ENCODE data around the gene CXCL10.
"Not testable (repeated sequence)": the region's sequence is repeated elsewhere in the genome, so short reads cannot be mapped to it uniquely, and the experiment has no call there.

CXCL10 gene

DNA sequence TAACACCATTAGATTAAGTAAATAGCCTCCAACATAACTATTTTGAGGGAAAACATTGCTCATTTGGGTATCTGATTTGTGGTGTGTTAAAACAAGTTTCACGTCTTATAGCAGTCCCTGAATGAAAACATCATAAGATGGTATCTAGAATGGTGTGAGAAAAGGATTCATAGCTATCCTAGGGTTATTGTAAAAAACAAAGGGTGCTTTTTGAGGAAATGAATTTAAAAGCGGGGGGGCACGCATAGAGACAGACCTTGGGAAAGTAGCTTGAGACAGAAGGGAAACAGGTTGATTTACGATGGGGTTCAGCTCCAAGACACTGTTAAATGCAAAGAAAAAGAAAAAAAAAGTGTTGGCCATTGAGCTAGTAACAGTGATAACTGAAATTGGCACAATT lies 768 bp upstream of the CXCL10 start:
- DNase-seq (ENCODE audit: low read depth), result no peak

DNA sequence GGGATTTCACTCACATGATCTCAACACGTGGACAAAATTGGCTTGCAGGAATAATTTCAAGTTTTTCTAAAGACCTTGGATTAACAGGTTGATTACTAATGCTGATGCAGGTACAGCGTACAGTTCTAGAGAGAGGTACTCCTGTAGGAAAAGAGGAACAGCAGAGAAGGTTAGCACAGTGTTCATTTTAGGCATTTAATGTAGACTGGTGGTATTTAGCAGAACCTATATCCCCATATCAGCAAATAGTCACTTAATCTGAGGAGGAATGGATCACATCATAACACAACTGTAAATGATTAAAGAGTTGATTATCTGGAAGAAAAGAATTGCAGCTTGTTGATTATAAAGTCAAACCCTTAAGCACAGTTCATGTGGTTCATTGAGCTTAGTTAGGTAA lies 620 bp downstream of the CXCL10 start:
- no peak for DNase-seq (ENCODE audit: low read depth)

DNA sequence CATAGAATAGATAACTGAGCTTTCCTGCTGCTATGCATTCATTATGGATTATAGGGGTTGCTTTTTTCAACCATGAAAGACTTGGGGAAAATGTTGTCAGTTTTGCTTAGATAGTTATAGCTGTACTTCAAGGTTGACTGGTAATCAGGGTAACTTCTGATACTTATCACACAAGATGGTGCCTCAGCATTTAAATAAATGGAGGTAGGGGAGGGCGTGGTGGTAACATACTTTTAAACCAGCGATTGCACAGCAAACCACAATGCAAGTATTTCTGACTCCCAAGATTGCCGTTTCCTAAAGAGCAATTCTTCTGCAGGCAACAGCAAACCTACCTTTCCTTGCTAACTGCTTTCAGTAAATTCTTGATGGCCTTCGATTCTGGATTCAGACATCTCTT lies 1.3 kb downstream of the CXCL10 start:
- no peak for DNase-seq (ENCODE audit: low read depth)

DNA sequence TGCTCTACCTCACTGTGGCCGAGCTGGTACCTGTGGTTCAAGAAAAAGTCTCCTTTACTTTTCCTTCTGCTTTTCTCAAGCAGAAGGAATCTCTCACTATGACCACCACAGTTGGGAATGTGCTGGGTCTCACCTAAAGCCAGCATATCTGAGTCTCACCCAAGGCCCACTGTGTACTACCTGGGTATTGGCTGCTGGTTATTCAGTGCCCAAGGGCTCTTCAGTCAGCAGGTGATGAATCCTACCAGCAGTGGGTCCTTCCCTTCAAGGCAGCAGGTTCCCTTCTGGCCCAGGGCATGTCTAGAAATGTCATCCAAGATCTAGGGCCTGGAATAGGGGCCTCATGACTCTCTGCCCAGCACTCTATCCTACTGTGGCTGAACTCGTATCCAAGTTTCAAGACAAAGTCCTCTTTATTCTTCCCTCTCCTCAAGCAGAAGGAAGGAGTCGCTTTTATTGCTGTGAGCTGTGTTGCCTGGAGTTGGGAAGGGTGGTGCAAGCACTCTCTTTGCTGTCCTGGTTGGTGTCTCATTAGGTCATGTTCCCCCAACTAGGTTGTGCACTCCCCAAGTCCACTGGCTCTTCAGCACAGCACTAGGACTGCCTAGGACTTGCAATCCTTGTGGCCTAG lies 6.1 kb downstream of the CXCL10 start:
- DNase-seq (ENCODE audit: low read depth), result no peak

DNA sequence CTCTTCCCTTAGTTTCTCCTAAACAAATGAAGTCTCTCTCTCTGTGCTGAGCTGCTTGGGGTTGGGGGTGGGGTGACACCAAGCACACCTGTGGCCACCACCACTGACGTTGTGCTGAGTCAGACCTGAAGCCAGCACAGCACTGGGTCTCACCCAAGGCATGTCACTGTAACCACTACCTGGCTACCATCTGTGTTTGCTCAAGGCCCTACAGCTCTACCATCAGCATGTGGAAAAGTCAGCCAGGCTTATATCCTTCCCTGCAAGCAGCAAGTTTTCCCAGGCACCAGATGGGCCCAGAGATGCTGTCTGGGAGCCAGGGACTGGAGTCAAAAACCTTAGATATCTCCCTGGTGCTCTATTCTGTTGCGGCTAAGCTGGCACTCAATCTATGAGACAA lies 6.9 kb downstream of the CXCL10 start:
- DNase-seq (ENCODE audit: low read depth), result no peak

DNA sequence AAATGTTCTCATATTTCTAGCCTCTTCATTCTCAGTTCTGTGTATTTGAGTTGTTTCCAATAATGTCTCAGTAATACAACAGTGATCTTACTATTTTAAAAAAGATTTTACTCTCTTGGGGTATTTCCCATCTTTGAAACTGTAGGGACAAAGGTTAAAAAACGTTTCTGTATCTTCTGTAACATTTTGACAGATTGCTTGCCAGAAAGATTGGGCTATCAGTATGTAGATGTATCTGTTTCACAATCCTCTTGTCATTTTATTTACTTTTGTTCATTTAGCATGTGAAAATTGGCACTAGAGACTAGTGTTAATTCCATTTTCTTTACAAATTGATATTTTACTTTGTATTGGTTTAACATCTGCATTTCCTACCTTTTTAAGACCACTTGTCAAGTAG lies 9.8 kb downstream of the CXCL10 start:
- no peak for DNase-seq (ENCODE audit: low read depth)

DNA sequence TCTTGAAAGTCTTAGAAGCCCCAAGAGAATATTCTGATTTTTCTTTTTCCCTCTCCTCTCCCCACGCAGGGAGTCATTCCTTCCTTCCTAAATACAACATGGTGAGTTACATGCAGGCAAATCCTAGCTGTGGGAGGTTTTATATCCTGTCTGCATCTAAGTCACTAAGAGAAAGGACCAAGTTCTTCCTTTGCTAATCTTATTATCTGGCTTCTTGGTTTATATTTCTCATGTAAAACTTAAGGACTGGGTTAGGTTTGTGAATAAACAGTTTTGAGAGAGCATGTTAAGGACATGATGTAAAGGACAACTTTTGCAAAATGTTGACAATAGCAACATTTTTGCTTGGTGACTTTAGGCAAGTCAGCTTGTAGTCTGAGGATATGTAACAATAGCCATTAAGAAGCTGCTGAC lies 10.9 kb downstream of the CXCL10 start:
- no peak for DNase-seq (ENCODE audit: low read depth)

DNA sequence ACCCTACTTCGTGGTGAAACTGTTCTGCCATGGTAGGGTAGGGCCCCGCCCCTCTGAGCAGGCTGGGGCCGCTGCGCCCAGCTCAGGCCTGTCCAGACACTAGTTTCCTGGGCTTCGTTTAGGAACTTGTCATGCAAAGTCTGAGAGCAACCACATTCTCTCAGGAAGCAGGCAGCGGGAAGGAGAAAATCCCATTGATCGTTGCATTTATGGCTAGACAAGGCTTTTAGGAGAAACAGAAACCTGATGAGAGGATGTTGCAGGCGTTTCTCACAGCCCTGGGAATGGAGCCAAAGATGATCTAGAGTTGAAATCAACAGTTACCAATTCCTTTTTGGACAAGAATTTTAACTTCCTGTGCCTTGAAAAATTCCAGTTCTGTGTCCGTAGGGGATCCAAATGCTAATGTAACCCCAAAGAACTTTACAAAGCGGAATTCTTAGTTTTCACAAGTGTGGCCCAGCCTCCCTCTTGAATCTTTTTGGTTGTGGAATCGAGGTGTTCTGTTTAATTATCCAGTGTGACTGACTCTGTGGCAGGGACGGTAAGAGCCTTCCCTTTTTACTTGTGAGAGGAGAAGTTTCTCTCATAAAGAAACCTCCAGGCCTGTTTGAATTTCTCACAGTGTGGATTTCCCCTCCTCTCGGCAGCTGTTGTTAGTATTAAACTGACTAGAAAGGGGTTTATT lies 11.5 kb downstream of the CXCL10 start:
- DNase-seq (ENCODE audit: low read depth), result no peak

DNA sequence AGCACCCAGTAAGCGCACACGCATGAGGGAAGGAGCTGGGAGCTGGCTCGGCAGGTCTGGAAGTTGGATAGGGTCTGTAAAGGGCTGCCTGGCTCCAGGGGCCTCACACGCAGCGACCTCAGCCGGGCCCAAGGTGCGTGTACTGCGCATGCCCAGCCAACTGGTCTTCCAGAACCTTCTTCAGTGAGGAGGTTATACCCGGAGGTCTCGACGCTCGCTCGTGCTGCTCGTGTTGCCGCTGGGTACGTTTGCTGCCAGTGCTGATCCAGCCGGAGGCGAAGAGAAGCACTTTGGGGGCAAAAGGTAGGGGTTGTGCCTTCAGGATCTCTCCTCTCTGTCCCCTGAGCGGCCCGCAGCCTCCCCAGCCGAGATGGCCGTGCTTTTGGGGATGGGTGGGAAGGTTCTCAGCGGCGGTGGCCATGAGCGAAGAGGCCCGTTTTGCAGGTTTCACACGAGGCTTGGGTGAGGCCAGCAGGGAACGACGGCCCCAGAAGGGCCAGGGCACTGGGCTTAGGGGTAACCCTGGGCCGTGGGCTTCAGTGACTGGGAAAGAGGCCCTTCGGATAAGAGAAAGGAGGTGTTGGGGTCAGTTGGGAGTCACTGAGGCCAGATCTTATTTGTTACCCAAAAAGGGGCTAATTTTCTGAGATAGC lies 12.2 kb downstream of the CXCL10 start:
- DNase-seq (ENCODE audit: low read depth), result no peak

DNA sequence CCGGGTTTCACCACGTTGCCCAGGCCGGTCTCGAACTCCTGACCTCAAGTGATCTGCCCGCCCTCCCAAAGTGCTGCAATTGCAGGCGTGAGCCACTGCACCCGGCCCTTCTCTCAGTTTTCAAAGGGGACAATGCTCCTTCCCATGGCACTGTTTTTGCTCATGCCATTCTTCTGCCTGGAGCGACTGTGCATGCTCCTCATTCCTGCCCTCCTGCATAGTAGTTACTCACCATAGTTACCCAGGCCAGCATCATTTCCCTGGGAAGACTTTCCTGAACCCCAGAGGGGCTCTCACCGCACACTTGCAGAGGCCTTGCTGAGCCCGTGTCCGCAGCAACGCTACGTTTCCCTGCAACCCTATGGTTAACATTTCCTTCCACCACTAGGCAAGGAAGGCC lies 12.7 kb downstream of the CXCL10 start:
- DNase-seq (ENCODE audit: low read depth), result no peak

DNA sequence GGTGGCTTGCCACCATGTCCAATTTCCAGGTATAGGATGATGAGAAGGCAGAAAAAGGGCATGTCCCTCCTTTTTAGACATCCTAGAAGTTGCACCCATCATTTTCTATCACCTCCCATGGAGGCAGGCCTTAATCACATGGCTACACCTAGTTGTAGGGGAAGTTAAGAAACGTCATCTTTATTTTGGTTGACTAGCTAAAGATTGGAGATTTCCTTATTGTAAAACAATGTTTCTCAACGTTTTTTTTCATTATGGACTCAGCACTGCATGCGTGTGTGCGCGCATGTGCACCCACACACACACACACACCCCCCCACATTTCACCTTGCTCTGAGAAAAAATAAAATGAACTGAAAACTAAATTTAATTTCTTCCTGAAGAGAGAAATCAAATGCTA lies 14.0 kb downstream of the CXCL10 start:
- no peak for DNase-seq (ENCODE audit: low read depth)

DNA sequence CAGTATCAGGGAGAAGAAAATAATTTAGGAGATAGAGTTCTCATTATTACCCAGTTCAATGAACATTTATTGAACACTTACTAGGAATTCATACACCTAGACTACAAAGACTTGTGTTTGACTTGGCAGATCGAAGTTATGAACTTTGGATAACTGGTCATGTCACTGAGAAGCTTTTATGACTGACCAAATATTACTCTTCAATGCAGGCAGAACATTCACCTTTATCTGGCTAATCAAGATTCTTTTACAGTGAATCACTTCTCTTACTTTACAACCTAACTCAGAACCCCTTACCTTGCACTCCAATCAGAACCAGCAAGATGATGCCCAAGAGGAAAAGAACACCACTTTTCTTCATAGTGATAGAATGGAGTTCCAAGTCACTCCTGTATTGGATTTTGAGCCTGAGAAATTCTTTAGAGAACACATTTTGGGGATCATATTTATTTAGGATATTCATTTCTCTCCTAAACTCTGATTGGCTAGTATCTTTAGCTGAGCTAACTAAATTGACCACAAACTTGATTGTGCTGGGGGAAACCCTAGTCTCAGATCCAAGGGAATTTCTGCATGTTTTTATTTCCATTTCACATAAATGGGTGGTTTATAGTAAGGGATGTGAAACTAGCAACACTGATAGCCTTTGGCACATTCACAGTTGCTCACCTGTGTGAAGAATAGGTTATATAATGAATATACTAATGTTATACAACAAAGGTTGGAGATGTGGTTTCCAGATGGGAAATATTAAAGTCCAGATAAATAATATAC lies 16.0 kb downstream of the CXCL10 start, which contains the start of gene CXCL9:
Gene CXCL9, minus strand, starts transcription at position 421 of the 774 bp plus-strand sequence. Its CDS starts 60 bp downstream, at position 361.
- no peak for DNase-seq (ENCODE audit: low read depth)

DNA sequence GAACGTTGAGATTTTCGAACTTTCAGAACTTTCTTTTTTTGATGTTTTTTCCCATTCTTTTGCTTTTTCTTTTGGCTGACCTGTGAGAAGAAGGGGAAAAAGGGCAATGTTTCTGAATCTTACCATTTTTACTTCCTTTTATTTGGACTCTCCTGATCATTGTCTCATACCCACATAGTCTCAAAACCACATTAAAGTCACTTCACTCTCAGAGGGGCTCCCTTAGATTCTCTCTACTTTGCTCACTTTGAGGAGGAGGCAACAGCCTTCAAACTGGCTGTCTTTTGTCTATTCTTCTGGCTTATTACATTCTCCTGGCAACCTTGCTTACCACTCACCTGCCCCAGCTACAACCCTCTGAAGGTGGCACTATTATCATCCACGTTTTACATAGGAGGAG lies 19.7 kb downstream of the CXCL10 start:
- no peak for DNase-seq (ENCODE audit: low read depth)

DNA sequence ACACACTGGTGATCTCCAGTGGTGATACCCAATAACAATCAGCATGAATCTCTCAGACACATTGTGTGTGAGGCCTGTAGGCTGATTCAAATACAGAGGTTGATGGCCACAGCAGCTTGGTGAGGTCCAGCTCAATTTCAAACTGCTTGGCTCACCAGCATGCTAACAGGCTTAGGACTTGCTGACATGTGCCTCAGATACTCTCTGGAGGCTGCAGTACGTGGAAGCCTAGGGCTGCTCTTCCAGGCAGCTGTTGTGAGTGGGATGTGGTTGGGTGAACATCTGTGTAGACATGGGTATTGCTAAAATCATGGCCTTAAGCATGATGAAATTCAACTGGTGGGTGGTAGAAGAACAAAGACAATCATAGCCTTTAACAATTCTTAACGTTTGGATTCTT lies 20.3 kb downstream of the CXCL10 start:
- no peak for DNase-seq (ENCODE audit: low read depth)

DNA sequence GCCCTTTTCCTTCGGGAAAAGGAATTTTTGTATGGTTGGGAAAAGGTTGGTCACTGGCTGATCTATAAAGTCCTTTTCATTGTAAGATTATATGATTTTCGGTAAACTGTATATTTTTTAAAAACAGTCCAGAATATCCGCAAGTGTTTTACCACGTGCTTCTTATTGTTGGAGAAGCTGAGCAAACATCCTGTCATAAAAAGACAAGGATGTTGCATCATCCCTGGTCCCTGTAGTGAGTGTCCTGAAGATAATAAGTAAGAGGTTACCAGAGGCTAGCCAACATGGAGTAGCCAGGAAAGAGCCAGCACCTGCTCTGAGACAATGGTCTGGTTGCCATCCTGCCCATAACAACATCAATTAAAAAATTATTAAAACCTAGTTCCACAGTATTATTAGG lies 21.1 kb downstream of the CXCL10 start:
- no peak for DNase-seq (ENCODE audit: low read depth)

DNA sequence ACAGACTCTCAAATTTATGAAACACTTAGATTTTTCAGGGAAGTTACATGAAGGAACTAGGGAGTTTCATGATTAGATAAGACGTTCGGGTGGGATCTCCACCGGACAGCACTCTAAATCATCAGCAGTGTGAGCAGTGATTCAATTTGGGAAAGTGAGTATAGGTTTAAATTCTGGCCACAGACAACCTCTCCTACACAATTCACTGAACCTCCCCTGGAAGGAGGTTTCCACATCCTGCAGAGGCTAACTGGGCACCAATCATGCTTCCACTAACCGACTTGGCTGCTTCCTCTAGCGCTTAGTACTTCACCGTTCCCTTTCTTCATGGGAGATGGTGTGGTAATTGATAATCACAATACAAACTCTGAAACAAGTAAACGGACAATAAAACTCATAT lies 21.6 kb downstream of the CXCL10 start:
- DNase-seq (ENCODE audit: low read depth), result no peak

DNA sequence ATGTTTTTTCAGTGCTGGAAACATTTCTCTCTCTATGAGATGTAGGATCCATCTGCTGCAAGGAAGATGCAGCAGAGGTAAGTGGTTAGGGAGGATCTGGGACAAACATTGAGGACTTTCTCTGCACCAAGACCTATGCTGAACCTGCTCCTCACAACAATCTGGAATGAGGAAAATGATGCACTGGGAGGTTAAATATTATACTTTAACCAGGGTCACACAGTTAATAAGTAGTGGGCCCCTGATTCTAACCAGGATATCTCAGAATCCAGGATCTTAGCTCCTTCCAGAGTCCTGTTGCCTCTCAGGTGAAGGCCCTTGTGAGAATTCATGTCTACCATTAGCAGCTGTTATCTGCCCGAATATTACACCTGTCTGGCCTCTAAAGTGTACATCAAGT lies 23.0 kb downstream of the CXCL10 start:
- no peak for DNase-seq (ENCODE audit: low read depth)

DNA sequence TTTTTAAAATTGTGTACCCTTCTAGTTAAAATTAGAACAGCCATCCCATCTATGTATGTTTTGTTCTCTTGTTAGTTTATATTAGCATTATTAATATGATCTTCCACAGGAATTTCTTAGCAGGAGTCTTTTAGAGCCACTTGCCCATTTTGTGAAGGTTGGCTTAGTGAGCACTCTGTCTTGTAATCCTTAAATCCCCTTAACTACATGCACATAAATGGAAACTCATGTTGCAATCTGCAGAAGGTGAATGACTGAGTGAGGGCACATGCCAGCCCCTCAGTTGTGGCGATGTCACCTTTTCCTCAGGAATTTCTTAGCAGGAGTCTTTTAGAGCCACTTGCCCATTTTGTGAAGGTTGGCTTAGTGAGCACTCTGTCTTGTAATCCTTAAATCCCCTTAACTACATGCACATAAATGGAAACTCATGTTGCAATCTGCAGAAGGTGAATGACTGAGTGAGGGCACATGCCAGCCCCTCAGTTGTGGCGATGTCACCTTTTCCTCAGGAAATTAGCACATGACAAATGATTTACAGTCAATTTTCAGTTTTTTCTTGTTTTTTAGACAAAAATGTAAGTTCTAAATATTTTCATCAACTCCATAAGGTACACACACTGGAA lies 24.7 kb downstream of the CXCL10 start:
- DNase-seq (ENCODE audit: low read depth), result not testable (repeated sequence)

DNA sequence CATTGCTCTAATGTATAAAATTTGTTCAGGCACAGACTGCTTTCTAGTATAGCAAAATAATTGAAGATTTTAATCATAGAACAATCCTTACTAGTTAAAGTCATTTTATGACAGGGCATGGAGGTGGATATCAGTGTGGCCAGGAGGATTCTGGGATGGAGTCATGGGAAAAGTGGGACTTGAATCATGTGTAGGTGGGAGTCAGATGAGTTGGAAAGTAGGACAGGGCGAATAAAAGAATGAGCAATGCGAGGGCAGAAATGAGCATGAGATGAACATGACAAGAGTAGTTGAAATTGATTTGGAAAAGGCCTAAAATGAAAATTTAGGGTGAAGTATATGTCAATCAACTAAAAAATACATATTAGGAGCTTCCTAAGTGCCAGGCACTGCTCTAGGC lies 25.4 kb downstream of the CXCL10 start:
- no peak for DNase-seq (ENCODE audit: low read depth)

DNA sequence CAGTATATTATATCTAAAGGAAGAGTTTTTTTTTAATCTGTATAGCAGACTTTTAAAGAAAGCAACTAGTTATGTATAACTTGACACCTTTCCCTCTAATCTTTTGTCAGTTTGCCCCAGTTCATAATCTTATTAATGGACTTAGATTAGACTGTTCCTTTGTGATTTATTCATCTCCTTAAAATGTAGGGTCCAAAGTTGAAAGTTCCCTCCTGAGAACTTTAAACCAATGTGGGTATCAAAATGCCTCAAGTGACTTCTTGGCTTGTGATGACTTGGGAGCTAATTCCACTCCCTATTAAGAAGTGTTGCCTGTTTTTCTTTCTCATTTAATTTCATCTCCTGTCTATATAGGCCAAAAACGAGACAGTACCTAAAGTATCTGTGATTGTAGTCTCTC lies 26.2 kb downstream of the CXCL10 start:
- DNase-seq (ENCODE audit: low read depth), result no peak

DNA sequence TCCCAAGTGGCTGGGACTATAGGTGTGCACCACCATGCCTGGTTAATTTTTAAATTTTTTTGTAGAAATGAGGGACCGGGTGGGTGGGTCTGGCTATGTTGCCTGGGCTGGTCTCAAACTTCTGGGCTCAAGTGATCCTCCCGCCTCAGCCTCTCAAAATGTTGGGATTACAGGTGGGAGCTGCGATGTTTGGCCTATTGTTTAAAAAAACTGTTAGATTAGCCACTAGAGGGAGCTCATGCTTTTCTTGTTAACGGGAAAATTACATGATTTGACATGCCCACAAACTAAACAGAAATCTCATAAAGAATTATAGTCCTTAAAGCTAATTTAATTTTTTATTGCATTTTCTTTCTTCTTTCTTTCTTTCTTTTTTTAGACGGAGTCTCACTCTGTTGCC lies 27.6 kb downstream of the CXCL10 start:
- DNase-seq (ENCODE audit: low read depth), result no peak

DNA sequence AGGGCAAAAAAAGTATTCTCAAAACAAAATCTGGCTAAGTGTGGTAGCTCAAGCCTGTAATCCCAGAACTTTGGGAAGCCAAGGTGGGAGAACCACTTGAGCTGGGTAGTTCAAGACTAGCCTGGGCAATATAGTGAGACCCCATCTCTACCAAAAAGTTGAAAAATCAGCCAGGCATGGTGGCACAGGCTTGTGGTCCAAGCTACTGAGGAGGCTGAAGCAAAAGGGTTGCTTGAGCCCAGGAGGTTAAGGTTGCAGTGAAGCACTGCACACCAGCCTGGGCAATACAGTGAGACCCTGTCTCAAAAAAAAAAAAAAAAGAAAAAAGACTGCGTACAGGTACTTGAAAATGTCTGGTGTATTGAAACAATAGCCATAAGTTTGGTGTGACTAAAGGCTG lies 30.8 kb downstream of the CXCL10 start:
- no peak for DNase-seq (ENCODE audit: low read depth)

Measured in stimulated activated CD4-positive, alpha-beta T cell treated with anti-CD3 and anti-CD28 coated beads, Interleukin-2, amount 100 ng/mL, for 4 hours (primary cell).